Smooth muscle cell (in vitro differentiated cells): ENCODE results near the gene SHISAL1. TPM values are rescaled to one million over a fixed set of nuclear protein-coding genes. Genes with fewer than 3 reads are reported as not detected.
A peak's percentile ranks its signal among the peaks of the same experiment; 100 is the strongest.

Source experiments
- DNase-seq: peaks from one replicate; lab custom pipeline; 2025; ENCODE audit not compliant: unreplicated experiment; lab: John Stamatoyannopoulos, UW
- H2AFZ ChIP-seq: fragments of 200-600 bp; sonication (generic); 2 replicates; pipeline ENCODE4 v1.6.0; 2016; ENCODE audit warnings: antibody characterized with exemption, low read depth, mild to moderate bottlenecking
- H3F3A ChIP-seq: fragments of 200-600 bp; sonication (generic); 2 replicates; pipeline ENCODE4 v1.6.0; 2017; ENCODE audit warnings: antibody characterized with exemption, low read depth
- H3K27ac ChIP-seq: fragments of 200-600 bp; sonication (generic); 2 replicates; pipeline ENCODE4 v1.5.1; 2016; ENCODE audit warnings: low read depth, mild to moderate bottlenecking
- H3K27me3 ChIP-seq: fragments of 200-600 bp; sonication (generic); 2 replicates; pipeline ENCODE4 v1.6.1; 2016; ENCODE audit warnings: low read depth, mild to moderate bottlenecking
- H3K36me3 ChIP-seq: fragments of 200-600 bp; sonication (generic); 2 replicates; pipeline ENCODE4 v1.5.1; 2016; ENCODE audit warnings: low read depth
- H3K4me1 ChIP-seq: fragments of 200-600 bp; sonication (generic); 2 replicates; pipeline ENCODE4 v1.5.1; 2016; ENCODE audit warnings: low read depth
- H3K4me2 ChIP-seq: fragments of 200-600 bp; sonication (generic); 2 replicates; pipeline ENCODE4 v1.6.0; 2016; ENCODE audit warnings: mild to moderate bottlenecking
- H3K4me3 ChIP-seq: fragments of 200-600 bp; sonication (generic); 2 replicates; pipeline ENCODE4 v1.5.1; 2016; ENCODE audit warnings: mild to moderate bottlenecking
- H3K79me2 ChIP-seq: fragments of 200-600 bp; sonication (generic); 2 replicates; pipeline ENCODE4 v1.6.0; 2016; ENCODE audit warnings: low read depth, mild to moderate bottlenecking
- H3K9ac ChIP-seq: fragments of 200-600 bp; sonication (generic); 2 replicates; pipeline ENCODE4 v1.6.0; 2016; ENCODE audit warnings: low read depth
- H3K9me3 ChIP-seq: fragments of 200-600 bp; sonication (generic); replicated peaks from 2 replicates; pipeline ENCODE4 v1.5.1; 2016; ENCODE audit warnings: low read depth
- H4K20me1 ChIP-seq: fragments of 200-600 bp; sonication (generic); 2 replicates; pipeline ENCODE4 v1.6.0; 2016; ENCODE audit warnings: low read depth
- WGBS: methylation state at CpG from one replicate; pipeline ENCODE4 v1.1.7; 2016; ENCODE audit warnings: low lambda C conversion rate; 5-methylcytosine and 5-hydroxymethylcytosine counted together
- polyA plus RNA-seq: library from polyadenylated mRNA; unstranded; fragments of >200 nt; fragmentation: Nextera tagmentation; extraction: Ambion mirVana; gene quantifications from 2 replicates; pipeline ENCODE4 v1.2.1, GENCODE V29; 2016
- total RNA-seq: library from RNA; depleted of rRNA; stranded (reverse); fragments of >200 nt; gene quantifications from 2 replicates; pipeline ENCODE4 v1.2.3, GENCODE V29; 2014
- TF ChIP-seq, protein P1 (sequence below): fragments of 200-600 bp; sonication (generic); IDR thresholded peaks from 2 replicates; pipeline ENCODE4 v1.5.1; 2017; ENCODE audit warnings: borderline replicate concordance, mild to moderate bottlenecking, antibody characterized with exemption; ENCODE audit not compliant: insufficient read depth, poor library complexity, severe bottlenecking

SHISAL1 gene
- total and polyA plus RNA-seq, 2 experiments from 2014 or later: 0.78 to 1.9 TPM

DNA sequence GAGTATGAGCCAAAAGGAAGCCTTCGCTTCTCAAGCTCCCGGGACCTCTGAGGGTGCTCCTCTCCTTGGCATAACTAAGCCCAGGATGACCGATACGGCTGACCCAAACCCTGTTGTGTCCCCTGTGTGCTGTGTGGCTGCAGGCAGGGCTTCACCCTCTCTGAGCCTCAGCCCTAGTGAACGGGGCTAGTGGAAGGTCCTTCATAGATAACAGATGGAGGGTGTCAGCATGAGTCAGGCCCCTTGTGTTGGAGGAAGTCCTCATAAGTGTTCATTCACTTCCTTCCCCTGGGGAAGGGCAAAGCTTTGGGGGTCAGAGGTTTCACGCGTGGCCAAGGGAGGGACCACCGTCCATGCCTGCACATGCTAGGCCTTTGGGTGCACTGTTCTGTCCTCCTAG lies 21.5 kb downstream of the SHISAL1 start:
- no peak overlapping the region for H3K9ac ChIP-seq
- no peaks in the 10 kb centered on the region for H3K9me3 ChIP-seq
- H3K4me2 ChIP-seq: no peak overlapping the region
- no peaks in the 10 kb centered on the region for H3K27me3 ChIP-seq
- H3K4me1 ChIP-seq: peaks cover 10% of the 10 kb centered on the region
- H3K79me2 ChIP-seq: no peaks in the 10 kb centered on the region
- no peak overlapping the region for H2AFZ ChIP-seq
- WGBS: 89% methylated on average over 8 of the region's 8 CpGs
- no peaks in the 10 kb centered on the region for H3F3A ChIP-seq
- no peak overlapping the region for H3K27ac ChIP-seq
- H3K36me3 ChIP-seq: no peaks in the 10 kb centered on the region
- TF ChIP-seq, protein P1, sequence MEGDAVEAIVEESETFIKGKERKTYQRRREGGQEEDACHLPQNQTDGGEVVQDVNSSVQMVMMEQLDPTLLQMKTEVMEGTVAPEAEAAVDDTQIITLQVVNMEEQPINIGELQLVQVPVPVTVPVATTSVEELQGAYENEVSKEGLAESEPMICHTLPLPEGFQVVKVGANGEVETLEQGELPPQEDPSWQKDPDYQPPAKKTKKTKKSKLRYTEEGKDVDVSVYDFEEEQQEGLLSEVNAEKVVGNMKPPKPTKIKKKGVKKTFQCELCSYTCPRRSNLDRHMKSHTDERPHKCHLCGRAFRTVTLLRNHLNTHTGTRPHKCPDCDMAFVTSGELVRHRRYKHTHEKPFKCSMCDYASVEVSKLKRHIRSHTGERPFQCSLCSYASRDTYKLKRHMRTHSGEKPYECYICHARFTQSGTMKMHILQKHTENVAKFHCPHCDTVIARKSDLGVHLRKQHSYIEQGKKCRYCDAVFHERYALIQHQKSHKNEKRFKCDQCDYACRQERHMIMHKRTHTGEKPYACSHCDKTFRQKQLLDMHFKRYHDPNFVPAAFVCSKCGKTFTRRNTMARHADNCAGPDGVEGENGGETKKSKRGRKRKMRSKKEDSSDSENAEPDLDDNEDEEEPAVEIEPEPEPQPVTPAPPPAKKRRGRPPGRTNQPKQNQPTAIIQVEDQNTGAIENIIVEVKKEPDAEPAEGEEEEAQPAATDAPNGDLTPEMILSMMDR: no peak
- no peak for DNase-seq
- no peak overlapping the region for H3K4me3 ChIP-seq
- no peaks in the 10 kb centered on the region for H4K20me1 ChIP-seq

GRCh38 chr22:44289414-44290171 lies 23.2 kb downstream of the SHISAL1 start:
- Histone ChIP-seq H3K27ac (no peak overlapping the region), H2AFZ (no peak overlapping the region), H3K9me3 (no peaks in the 10 kb centered on the region), H3K4me3 (no peak overlapping the region), H4K20me1 (no peaks in the 10 kb centered on the region), H3K36me3 (no peaks in the 10 kb centered on the region), H3F3A (no peaks in the 10 kb centered on the region), H3K79me2 (no peaks in the 10 kb centered on the region), H3K4me1 (peaks cover 10% of the 10 kb centered on the region), H3K27me3 (no peaks in the 10 kb centered on the region), H3K9ac (no peak overlapping the region), H3K4me2 (peak overlapping the region; percentile 24)
- DNase-seq: peak; percentile 17
- WGBS: 15% methylated on average over 11 of the region's 13 CpGs
- TF ChIP-seq, protein P1: no peak

DNA sequence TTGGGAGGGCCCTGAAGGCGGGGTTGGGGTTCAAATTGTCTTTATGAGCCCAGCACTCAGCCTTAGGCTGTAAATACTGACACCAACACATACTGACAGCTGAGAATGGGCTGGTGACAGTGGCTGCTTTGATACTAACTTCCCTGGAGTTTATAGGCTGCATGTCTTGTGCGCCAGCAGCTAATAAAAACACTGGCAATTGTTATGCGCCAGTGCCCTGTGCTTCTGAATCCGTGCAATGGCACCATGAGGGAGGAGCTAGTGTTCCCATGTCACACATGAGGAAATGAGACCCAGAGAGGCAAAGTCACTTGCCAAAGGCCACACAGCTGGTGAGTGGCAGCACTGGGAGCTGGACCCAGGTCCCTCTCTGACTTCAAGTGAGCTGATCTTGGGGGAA lies 23.8 kb downstream of the SHISAL1 start:
- H3K36me3 ChIP-seq: no peaks in the 10 kb centered on the region
- H4K20me1 ChIP-seq: no peaks in the 10 kb centered on the region
- no peak overlapping the region for H3K27ac ChIP-seq
- no peak overlapping the region for H2AFZ ChIP-seq
- no peaks in the 10 kb centered on the region for H3K9me3 ChIP-seq
- H3K4me1 ChIP-seq: peaks cover 10% of the 10 kb centered on the region
- H3K4me2 ChIP-seq: no peak overlapping the region
- 54% methylated on average over 4 of the region's 4 CpGs for WGBS
- H3K9ac ChIP-seq: no peak overlapping the region
- H3K79me2 ChIP-seq: no peaks in the 10 kb centered on the region
- no peak overlapping the region for H3K4me3 ChIP-seq
- no peaks in the 10 kb centered on the region for H3F3A ChIP-seq
- TF ChIP-seq, protein P1: no peak
- no peak for DNase-seq
- H3K27me3 ChIP-seq: no peaks in the 10 kb centered on the region

GRCh38 chr22:44287741-44288140 lies 25.0 kb downstream of the SHISAL1 start:
- WGBS: 86% methylated on average over 13 of the region's 13 CpGs

More at GRCh38 chr22:44287741-44288140, 25.0 kb downstream of the SHISAL1 start:
- Histone ChIP-seq H3K4me3 (no peak overlapping the region), H3K9ac (no peak overlapping the region), H3K27ac (no peak overlapping the region), H3K79me2 (no peaks in the 10 kb centered on the region), H3K4me1 (peaks cover 10% of the 10 kb centered on the region), H3K9me3 (no peaks in the 10 kb centered on the region), H4K20me1 (no peaks in the 10 kb centered on the region), H3K4me2 (no peak overlapping the region), H3F3A (no peaks in the 10 kb centered on the region), H3K27me3 (no peaks in the 10 kb centered on the region), H3K36me3 (no peaks in the 10 kb centered on the region), H2AFZ (no peak overlapping the region)
- TF ChIP-seq, protein P1: no peak
- no peak for DNase-seq
